ENCODE measurements around the gene PTGES. TPM values are rescaled to one million over a fixed set of nuclear protein-coding genes. Genes with fewer than 3 reads are reported as not detected.

PTGES gene
- total RNA-seq, 1 donor from 2014 or later = 50.8 TPM

- no peak for DNase-seq (ENCODE audit: low spot score)
These were observed 33.7 kb downstream of the PTGES start for GRCh38 chr9:129719135-129719534.

DNA sequence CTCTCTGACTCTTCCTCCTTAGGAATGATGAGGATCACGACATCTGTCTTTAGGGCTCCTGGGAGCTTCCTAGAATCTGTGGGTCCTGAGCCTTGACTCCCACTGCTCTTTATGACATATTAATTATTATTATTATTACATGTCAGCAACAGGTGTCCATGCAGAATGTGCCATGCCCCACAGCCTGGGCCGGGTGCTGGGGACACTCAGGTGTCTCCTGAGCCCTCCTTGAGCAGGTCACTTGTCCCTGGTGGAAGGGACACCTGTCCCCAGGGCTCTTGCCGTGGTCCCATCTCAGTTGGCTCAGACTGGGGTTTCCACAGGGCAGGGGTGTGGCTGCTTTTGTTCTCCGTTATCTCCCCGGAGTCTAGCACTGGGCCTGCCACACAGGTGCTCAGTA is 34.2 kb downstream of the PTGES start:
- DNase-seq (ENCODE audit: low spot score) = no peak

DNA sequence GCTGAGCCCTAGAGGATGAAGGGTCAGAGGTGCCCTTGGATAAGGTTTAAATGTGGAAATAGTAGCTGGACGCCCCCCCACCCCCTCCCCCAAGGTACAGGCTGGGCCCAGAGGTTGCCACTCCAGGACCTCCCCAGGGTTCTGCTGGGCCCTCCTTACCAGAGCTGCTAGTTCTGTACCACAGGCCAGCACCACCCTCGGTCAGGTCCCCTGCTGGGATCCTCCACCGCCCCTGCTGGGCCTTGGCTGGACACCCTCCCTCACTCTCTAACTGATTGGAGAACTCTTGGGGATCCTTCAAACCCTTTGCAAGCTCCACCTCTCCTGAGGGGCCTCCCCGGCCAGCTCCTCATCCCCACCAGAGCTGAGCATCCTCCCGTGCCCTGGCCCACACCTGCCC is 34.9 kb downstream of the PTGES start:
- DNase-seq (ENCODE audit: low spot score) = no peak

GRCh38 chr9:129716091-129716490 is 36.8 kb downstream of the PTGES start:
- DNase-seq (ENCODE audit: low spot score) = peak; percentile 47

DNA sequence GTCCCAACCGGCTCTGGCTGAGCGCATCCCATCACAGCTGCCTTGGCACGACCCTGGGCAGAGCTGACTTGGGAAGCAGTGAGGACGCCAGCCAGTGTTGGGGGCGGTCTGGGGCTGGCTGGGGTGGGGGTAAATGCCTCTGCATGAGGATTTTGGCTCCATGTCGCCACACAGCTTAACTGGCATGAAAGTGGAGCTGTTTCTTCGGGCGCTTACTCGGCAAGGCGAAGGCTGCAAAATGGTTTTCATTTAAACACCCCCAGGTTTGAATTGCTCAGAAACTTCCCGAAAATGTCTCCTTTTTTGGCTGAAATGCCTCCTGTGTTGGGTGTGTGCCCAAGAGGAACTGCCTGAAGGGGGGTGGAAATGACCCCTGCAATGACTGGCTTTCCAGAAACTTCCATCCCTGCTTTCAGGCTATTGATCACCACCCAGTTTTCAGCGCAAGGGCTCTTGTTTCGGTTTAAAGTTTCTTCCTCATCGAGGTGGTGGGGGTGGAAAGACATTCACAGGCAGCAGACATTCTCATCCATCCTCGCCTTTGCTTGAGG is 38.3 kb downstream of the PTGES start:
- no peak for DNase-seq (ENCODE audit: low spot score)

- no peak for DNase-seq (ENCODE audit: low spot score)
These were observed 39.5 kb downstream of the PTGES start for GRCh38 chr9:129713402-129713679.

DNA sequence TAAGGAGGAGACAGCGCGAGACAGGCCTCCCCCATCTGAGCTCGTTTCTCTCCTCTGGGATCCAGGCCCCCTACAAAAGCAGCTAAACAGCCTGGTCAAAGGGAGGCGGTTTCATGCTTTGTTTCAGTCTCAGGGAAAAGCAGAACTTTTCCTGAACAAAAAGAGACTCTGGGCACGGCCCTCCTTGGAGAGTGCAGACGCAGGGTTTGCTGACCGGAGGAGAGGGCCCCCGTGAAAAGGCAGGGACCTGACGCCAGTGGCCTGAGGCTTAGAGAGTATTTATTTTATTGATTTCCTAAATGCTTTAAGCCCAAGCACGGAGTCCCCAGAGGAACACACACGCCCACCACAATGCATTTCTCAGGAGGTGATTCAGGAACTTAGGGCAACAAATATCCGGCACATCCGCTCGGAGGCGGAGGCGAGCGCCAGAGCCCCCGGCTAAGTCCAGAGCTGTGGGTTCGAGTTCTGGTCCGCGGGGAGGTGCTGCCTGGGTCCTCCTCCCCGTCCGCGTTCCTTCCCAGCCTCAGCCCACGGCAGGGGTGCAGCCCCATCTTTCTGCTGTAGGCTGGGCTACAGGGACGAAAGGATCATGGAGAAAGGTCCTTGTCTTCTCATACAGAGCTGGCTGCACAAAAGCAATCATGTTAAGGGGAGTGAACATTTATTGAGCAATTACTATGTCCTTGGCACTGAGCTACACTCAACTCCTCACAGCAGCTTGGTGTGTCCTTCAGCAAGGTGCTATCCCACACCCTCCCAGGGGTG is 40.0 kb downstream of the PTGES start:
- peak; percentile 44 for DNase-seq (ENCODE audit: low spot score)

- no peak for DNase-seq (ENCODE audit: low spot score)
These were observed 42.7 kb downstream of the PTGES start for GRCh38 chr9:129710169-129710453.

DNA sequence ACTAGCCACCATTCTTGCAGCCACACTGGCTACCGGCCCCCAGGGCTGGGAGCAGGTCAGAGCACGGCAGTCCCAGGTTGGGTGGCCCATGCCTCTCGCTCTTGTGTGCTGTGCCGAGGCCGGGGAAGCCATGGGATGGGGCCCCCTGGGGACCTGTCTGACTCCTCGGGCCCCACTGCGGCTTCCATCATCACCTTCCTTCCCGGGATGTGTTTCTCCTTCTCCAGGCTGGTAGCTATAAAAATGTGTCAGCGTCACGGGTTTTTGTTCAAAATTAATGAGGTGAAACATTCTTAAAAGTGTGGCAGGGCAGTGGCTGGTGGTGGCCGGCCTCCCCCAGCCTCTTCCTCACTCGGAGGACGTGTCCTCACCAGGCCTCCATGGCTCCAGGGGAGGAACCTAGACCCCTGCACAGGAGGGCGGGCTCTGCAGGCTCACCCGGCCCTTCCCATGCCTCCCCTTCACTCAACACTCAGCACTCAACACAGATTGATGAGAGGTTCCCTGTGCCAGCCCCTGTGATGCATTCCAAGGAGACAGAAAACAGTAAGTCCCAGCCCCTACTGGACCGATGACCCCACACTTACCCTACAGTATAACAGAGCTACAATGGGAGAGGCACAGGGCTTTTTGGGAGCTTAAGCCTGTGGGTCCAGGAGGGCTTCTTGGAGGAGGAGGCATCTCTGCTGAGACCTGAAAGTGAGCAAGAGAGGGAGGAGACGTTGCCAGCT is 43.2 kb downstream of the PTGES start:
- no peak for DNase-seq (ENCODE audit: low spot score)

DNA sequence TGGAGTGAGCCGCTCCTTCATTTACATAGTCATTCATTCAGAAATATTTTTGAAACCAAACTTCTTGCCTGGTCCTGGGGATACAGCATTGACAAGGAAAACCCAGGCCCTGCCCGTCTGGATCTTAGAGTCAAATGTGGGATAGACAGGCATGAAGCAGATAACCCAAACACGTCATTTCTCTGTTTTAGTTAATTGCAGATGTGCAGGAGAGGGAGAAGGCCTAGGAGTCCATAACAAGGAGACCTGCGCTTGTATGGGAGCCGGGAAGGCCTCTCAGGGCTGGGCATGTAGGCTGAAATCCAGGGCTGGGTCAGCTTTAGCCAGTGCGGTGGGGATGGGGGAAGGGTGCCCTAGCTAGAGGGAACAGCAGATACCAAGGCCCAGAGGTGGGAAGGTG is 44.0 kb downstream of the PTGES start:
- DNase-seq (ENCODE audit: low spot score) = no peak

GRCh38 chr9:129704807-129705206 is 48.0 kb downstream of the PTGES start:
- no peak for DNase-seq (ENCODE audit: low spot score)

DNA sequence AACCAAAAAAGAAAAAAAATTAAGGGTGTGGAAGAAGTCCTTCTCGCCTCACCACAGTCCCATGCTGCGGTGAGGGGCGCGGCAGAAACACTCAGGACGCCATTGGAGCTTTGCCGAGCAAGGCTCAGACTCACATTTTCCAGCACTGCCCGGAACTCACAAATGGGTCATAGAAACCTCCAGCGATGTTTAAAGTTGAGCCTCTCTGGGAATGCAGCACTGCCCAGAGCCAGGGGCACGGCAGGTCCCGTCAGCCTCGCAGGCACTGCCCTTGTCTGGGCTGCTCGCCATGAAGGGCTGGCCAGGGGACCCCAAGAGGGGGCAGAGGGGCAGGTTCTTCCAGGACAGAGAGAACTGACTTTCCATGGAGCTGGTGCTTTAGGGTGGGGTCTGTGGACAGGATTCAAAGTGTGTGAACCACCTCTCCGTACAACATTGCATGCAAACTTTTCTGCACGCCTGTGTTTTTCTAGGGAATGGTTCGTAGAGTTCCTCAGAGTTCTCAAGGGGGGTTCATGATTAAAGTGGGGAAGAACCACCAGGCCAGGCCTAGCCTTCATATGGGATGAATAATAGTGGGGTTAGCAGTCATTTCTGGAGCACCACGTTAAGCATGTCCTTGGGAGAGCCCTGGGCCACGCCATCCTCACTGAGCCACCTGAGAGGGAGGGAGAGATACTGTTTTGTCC is 49.0 kb downstream of the PTGES start:
- peak; percentile 64 for DNase-seq (ENCODE audit: low spot score)

- peak; percentile 76 for DNase-seq (ENCODE audit: low spot score)
These were observed 50.0 kb downstream of the PTGES start for GRCh38 chr9:129702589-129703520.

DNA sequence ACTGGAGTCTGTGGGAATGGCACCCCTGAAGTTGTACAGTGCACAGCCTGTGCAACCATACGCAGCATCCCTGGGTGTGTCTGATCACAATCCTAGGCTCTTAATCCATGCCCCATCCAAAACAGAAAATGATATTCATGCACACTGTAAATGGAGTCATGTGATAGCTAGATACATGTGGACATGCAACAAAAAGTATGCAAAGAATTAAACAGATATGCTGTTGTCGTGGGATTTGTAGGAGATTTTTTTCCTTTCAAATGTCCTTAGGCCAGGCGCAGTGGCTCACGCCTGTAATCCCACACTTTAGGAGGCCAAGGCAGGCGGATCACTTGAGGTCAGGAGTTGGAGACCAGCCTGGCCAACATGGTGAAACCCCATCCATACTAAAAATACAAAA is 51.3 kb downstream of the PTGES start:
- peak; percentile 63 for DNase-seq (ENCODE audit: low spot score)

GRCh38 chr9:129701054-129701453 is 51.8 kb downstream of the PTGES start:
- DNase-seq (ENCODE audit: low spot score) = no peak

GRCh38 chr9:129698254-129698757 is 54.5 kb downstream of the PTGES start:
- peak; percentile 61 for DNase-seq (ENCODE audit: low spot score)

DNA sequence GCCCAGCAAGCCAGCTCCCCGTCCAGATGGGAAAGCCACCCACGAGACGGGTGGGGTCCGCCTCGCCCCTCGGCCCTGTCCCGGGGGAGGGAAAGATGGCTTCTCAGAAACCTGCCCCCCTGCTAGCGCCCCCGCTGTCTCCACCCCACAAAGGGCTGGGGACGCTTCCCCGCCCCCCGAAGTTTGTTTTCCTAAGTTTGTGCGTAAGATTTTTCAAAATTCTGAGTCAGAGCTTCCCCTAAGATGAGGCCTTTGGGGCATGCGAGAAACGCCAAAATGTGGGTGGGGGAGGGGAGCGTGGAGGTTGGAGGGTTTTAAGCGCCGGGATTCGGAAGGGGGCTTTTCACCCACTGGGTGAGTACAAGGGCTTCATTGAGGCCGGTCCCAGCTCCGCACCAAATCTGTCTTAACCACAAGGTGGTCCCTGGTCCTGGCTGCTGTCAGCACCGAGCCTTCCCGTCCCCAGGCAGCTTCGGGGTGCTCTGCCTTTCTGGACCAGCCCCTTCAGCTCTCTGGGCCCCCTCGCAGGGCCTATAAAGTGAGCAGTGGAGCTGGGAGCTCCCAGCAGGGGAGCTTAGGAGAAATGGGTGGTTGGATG is 55.1 kb downstream of the PTGES start:
- peak; percentile 66 for DNase-seq (ENCODE audit: low spot score)

DNA sequence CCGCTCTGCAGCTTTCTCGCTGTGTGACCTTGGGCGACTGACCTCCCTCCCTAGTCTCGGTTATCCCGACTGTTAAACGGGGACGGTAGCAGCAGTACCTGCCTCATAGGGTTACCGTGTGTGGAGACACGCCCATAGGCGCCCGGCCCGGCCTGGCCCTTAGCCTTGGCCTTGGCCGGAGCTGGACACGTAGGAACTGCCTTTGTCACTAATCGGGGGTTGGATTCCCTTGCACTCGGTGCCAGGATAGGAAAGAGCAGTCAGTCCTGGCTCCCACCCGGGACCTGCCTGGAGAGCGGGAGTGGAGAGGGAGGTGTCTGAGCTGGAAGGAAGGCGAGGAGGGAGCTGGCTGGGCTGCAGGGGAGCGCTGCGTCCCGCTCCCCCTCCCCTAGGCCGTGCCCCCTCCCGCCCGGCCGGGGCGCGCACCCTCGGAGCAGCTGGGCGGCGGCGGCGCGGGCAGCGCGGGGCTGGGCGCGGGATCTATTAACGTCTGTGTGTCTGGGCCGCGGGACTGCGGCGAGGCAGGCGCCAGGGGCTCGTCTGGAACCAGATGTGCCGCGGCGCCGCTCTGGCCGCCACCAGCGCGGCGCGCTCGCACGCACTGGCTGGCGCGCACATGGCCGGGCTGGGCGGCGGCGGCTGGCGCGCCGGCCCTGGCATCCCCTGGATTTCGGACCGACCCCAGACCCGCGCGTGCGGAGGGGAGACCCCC is 55.7 kb downstream of the PTGES start:
- peak; percentile 50 for DNase-seq (ENCODE audit: low spot score)

DNA sequence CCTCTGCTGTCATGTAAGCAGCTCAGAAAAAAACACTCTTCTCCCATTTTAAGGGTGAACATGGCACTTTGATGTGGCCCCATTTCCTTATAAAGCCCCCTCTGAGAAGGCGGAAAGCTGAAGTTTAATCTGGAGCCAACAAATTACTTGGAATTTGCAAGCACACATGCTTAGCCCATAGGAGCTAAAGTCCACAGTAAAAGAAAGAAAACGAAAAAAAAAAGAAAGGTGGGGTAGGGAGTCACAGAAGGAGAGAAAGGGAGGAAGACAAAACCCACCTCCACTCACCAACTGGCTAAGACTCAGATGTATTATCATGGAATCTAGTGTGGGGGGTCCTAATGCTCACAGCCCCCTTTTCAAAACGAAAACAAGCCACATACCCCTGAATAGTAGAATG is 57.0 kb downstream of the PTGES start:
- DNase-seq (ENCODE audit: low spot score) = no peak

GRCh38 chr9:129694243-129694646 is 58.6 kb downstream of the PTGES start:
- no peak for DNase-seq (ENCODE audit: low spot score)

All from umbilical cord (tissue), 2 donors.